Activated T-helper 9 cell treated with anti-CD3 and anti-CD28 coated beads, Interleukin-2, amount 50 U/mL, for 16 hours (primary cell): Measurements from ENCODE around the gene UBQLN3.

Experiments used
- DNase-seq: peaks from one replicate; pipeline ENCODE4 v3.0.0-alpha.2; 2020; ENCODE audit warnings: low read depth

Gene UBQLN3

GRCh38 chr11:5509803-5510202 lies at the start of gene UBQLN3:
UBQLN3 (minus strand) TSS chr11:5509957; CDS start chr11:5509558, 399 bp downstream.
- no peak for DNase-seq

- DNase-seq: no peak
Observed at GRCh38 chr11:5557751-5558150, 48.0 kb upstream of the UBQLN3 start.

- no peak for DNase-seq
Observed at GRCh38 chr11:5556596-5557188, 46.9 kb upstream of the UBQLN3 start.

- DNase-seq: no peak
Observed at GRCh38 chr11:5553343-5553742, 43.6 kb upstream of the UBQLN3 start.

GRCh38 chr11:5550440-5551095 lies 40.8 kb upstream of the UBQLN3 start:
- DNase-seq: no peak

GRCh38 chr11:5548440-5548839 lies 38.7 kb upstream of the UBQLN3 start, which contains the start of gene OR52H1:
OR52H1 (minus strand) TSS chr11:5548540; CDS start chr11:5545505, 3,035 bp downstream.
- DNase-seq: no peak

GRCh38 chr11:5547982-5548381 lies 38.2 kb upstream of the UBQLN3 start:
- DNase-seq: no peak

- no peak for DNase-seq
Observed at GRCh38 chr11:5546457-5546856, 36.7 kb upstream of the UBQLN3 start.

GRCh38 chr11:5541427-5541826 lies 31.7 kb upstream of the UBQLN3 start:
- no peak for DNase-seq

- no peak for DNase-seq
Observed at GRCh38 chr11:5536482-5536881, 26.7 kb upstream of the UBQLN3 start.

GRCh38 chr11:5534046-5534445 lies 24.3 kb upstream of the UBQLN3 start:
- no peak for DNase-seq

GRCh38 chr11:5531053-5531831 lies 21.5 kb upstream of the UBQLN3 start:
- DNase-seq: no peak

- no peak for DNase-seq
Observed at GRCh38 chr11:5528495-5528894, 18.7 kb upstream of the UBQLN3 start.

GRCh38 chr11:5527716-5528115 lies 18.0 kb upstream of the UBQLN3 start:
- no peak for DNase-seq

- DNase-seq: no peak
Observed at GRCh38 chr11:5524756-5525155, 15.0 kb upstream of the UBQLN3 start.

- DNase-seq: no peak
Observed at GRCh38 chr11:5522308-5522707, 12.6 kb upstream of the UBQLN3 start.

- no peak for DNase-seq
Observed at GRCh38 chr11:5521540-5521939, 11.8 kb upstream of the UBQLN3 start.

- DNase-seq: no peak
Observed at GRCh38 chr11:5516599-5516998, 6.8 kb upstream of the UBQLN3 start, which contains the start of gene UBQLNL. UBQLNL (minus strand) TSS chr11:5516699; CDS start chr11:5516441, 258 bp downstream.

- DNase-seq: no peak
Observed at GRCh38 chr11:5514841-5515240, 5.1 kb upstream of the UBQLN3 start.

GRCh38 chr11:5508605-5509004 lies 1.2 kb downstream of the UBQLN3 start:
- no peak for DNase-seq

GRCh38 chr11:5507933-5508305 lies 1.8 kb downstream of the UBQLN3 start:
- DNase-seq: no peak

GRCh38 chr11:5507177-5507932 lies 2.4 kb downstream of the UBQLN3 start:
- DNase-seq: no peak
